ENCODE measurements around the gene ETS2.
A peak's percentile ranks its signal among the peaks of the same experiment; 100 is the strongest.

ETS2 gene

GRCh38 chr21:38813547-38813946, 7.8 kb downstream of the ETS2 start:
- H3K27me3 ChIP-seq (ENCODE audit: control insufficient read depth, insufficient read depth, low read length): no peaks in the 10 kb centered on the region
- H3K36me3 ChIP-seq (ENCODE audit: insufficient read depth, low read length): peaks cover 81% of the 10 kb centered on the region
- no peak overlapping the region for H3K4me3 ChIP-seq (ENCODE audit: low read length)
- H3K9ac ChIP-seq (ENCODE audit: low read depth, low read length): no peak overlapping the region
- H3K9me3 ChIP-seq (replicated peaks; ENCODE audit: low read length): no peaks in the 10 kb centered on the region
- peaks cover 30% of the 10 kb centered on the region for H3K4me1 ChIP-seq (ENCODE audit: control insufficient read depth, insufficient read depth, low read length)
- no peak overlapping the region for H3K4me2 ChIP-seq (ENCODE audit: low read length)

- H3K27me3 ChIP-seq (ENCODE audit: control insufficient read depth, insufficient read depth, low read length): no peaks in the 10 kb centered on the region
- H3K9ac ChIP-seq (ENCODE audit: low read depth, low read length): no peak overlapping the region
- peaks cover 33% of the 10 kb centered on the region for H3K4me1 ChIP-seq (ENCODE audit: control insufficient read depth, insufficient read depth, low read length)
- no peak overlapping the region for H3K4me2 ChIP-seq (ENCODE audit: low read length)
- no peak overlapping the region for H3K4me3 ChIP-seq (ENCODE audit: low read length)
- no peaks in the 10 kb centered on the region for H3K9me3 ChIP-seq (replicated peaks; ENCODE audit: low read length)
- H3K36me3 ChIP-seq (ENCODE audit: insufficient read depth, low read length): peaks cover 85% of the 10 kb centered on the region
Observed at GRCh38 chr21:38814126-38815059, 8.7 kb downstream of the ETS2 start.

- H3K4me2 ChIP-seq (ENCODE audit: low read length): no peak overlapping the region
- peaks cover 39% of the 10 kb centered on the region for H3K4me1 ChIP-seq (ENCODE audit: control insufficient read depth, insufficient read depth, low read length)
- no peak overlapping the region for H3K4me3 ChIP-seq (ENCODE audit: low read length)
- H3K27me3 ChIP-seq (ENCODE audit: control insufficient read depth, insufficient read depth, low read length): no peaks in the 10 kb centered on the region
- peaks cover 86% of the 10 kb centered on the region for H3K36me3 ChIP-seq (ENCODE audit: insufficient read depth, low read length)
- H3K9ac ChIP-seq (ENCODE audit: low read depth, low read length): no peak overlapping the region
- H3K9me3 ChIP-seq (replicated peaks; ENCODE audit: low read length): no peaks in the 10 kb centered on the region
Observed at GRCh38 chr21:38815060-38815405, 9.3 kb downstream of the ETS2 start.

- H3K4me1 ChIP-seq (ENCODE audit: control insufficient read depth, insufficient read depth, low read length): peaks cover 34% of the 10 kb centered on the region
- no peak overlapping the region for H3K4me3 ChIP-seq (ENCODE audit: low read length)
- H3K9me3 ChIP-seq (replicated peaks; ENCODE audit: low read length): no peaks in the 10 kb centered on the region
- peaks cover 89% of the 10 kb centered on the region for H3K36me3 ChIP-seq (ENCODE audit: insufficient read depth, low read length)
- no peak overlapping the region for H3K4me2 ChIP-seq (ENCODE audit: low read length)
- H3K27me3 ChIP-seq (ENCODE audit: control insufficient read depth, insufficient read depth, low read length): no peaks in the 10 kb centered on the region
- no peak overlapping the region for H3K9ac ChIP-seq (ENCODE audit: low read depth, low read length)
Observed at GRCh38 chr21:38816400-38816977, 10.8 kb downstream of the ETS2 start.

GRCh38 chr21:38817371-38818324, 11.9 kb downstream of the ETS2 start:
- Histone ChIP-seq H3K4me3 (ENCODE audit: low read length) (no peak overlapping the region), H3K9ac (ENCODE audit: low read depth, low read length) (peak overlapping the region; percentile 26), H3K27me3 (ENCODE audit: control insufficient read depth, insufficient read depth, low read length) (no peaks in the 10 kb centered on the region), H3K36me3 (ENCODE audit: insufficient read depth, low read length) (peaks cover 91% of the 10 kb centered on the region), H3K4me1 (ENCODE audit: control insufficient read depth, insufficient read depth, low read length) (peaks cover 29% of the 10 kb centered on the region), H3K9me3 (replicated peaks; ENCODE audit: low read length) (no peaks in the 10 kb centered on the region), H3K4me2 (ENCODE audit: low read length) (peak overlapping the region; percentile 38)

GRCh38 chr21:38818325-38818723, 12.6 kb downstream of the ETS2 start:
- no peaks in the 10 kb centered on the region for H3K9me3 ChIP-seq (replicated peaks; ENCODE audit: low read length)
- H3K4me2 ChIP-seq (ENCODE audit: low read length): peak overlapping the region; percentile 38
- peaks cover 90% of the 10 kb centered on the region for H3K36me3 ChIP-seq (ENCODE audit: insufficient read depth, low read length)
- no peak overlapping the region for H3K4me3 ChIP-seq (ENCODE audit: low read length)
- H3K27me3 ChIP-seq (ENCODE audit: control insufficient read depth, insufficient read depth, low read length): no peaks in the 10 kb centered on the region
- H3K9ac ChIP-seq (ENCODE audit: low read depth, low read length): no peak overlapping the region
- peaks cover 29% of the 10 kb centered on the region for H3K4me1 ChIP-seq (ENCODE audit: control insufficient read depth, insufficient read depth, low read length)

- H3K9me3 ChIP-seq (replicated peaks; ENCODE audit: low read length): no peaks in the 10 kb centered on the region
- H3K4me1 ChIP-seq (ENCODE audit: control insufficient read depth, insufficient read depth, low read length): peaks cover 29% of the 10 kb centered on the region
- H3K4me3 ChIP-seq (ENCODE audit: low read length): no peak overlapping the region
- no peak overlapping the region for H3K4me2 ChIP-seq (ENCODE audit: low read length)
- peaks cover 88% of the 10 kb centered on the region for H3K36me3 ChIP-seq (ENCODE audit: insufficient read depth, low read length)
- no peak overlapping the region for H3K9ac ChIP-seq (ENCODE audit: low read depth, low read length)
- H3K27me3 ChIP-seq (ENCODE audit: control insufficient read depth, insufficient read depth, low read length): no peaks in the 10 kb centered on the region
Observed at GRCh38 chr21:38819051-38819718, 13.5 kb downstream of the ETS2 start.

- Histone ChIP-seq H3K36me3 (ENCODE audit: insufficient read depth, low read length) (peaks cover 87% of the 10 kb centered on the region), H3K9ac (ENCODE audit: low read depth, low read length) (no peak overlapping the region), H3K9me3 (replicated peaks; ENCODE audit: low read length) (no peaks in the 10 kb centered on the region), H3K4me2 (ENCODE audit: low read length) (peak overlapping the region; percentile 21), H3K4me3 (ENCODE audit: low read length) (no peak overlapping the region), H3K27me3 (ENCODE audit: control insufficient read depth, insufficient read depth, low read length) (no peaks in the 10 kb centered on the region), H3K4me1 (ENCODE audit: control insufficient read depth, insufficient read depth, low read length) (peaks cover 29% of the 10 kb centered on the region)
Observed at GRCh38 chr21:38819719-38820159, 14.0 kb downstream of the ETS2 start.

- Histone ChIP-seq H3K9me3 (replicated peaks; ENCODE audit: low read length) (no peaks in the 10 kb centered on the region), H3K36me3 (ENCODE audit: insufficient read depth, low read length) (peaks cover 78% of the 10 kb centered on the region), H3K4me1 (ENCODE audit: control insufficient read depth, insufficient read depth, low read length) (peaks cover 29% of the 10 kb centered on the region)
Observed at GRCh38 chr21:38820471-38821239, 14.9 kb downstream of the ETS2 start.

GRCh38 chr21:38821248-38821647, 15.5 kb downstream of the ETS2 start:
- Histone ChIP-seq H3K4me3 (ENCODE audit: low read length) (no peak overlapping the region), H3K36me3 (ENCODE audit: insufficient read depth, low read length) (peaks cover 76% of the 10 kb centered on the region), H3K27me3 (ENCODE audit: control insufficient read depth, insufficient read depth, low read length) (no peaks in the 10 kb centered on the region), H3K4me1 (ENCODE audit: control insufficient read depth, insufficient read depth, low read length) (peaks cover 29% of the 10 kb centered on the region), H3K9me3 (replicated peaks; ENCODE audit: low read length) (no peaks in the 10 kb centered on the region), H3K4me2 (ENCODE audit: low read length) (no peak overlapping the region), H3K9ac (ENCODE audit: low read depth, low read length) (no peak overlapping the region)

More at GRCh38 chr21:38820471-38821239, 14.9 kb downstream of the ETS2 start:
- H3K4me3 ChIP-seq (ENCODE audit: low read length): no peak overlapping the region
- H3K4me2 ChIP-seq (ENCODE audit: low read length): peak overlapping the region; percentile 15
- peak overlapping the region; percentile 16 for H3K9ac ChIP-seq (ENCODE audit: low read depth, low read length)
- no peaks in the 10 kb centered on the region for H3K27me3 ChIP-seq (ENCODE audit: control insufficient read depth, insufficient read depth, low read length)
